ENCODE results near the gene CUL4A. TPM values are rescaled to one million over a fixed set of nuclear protein-coding genes. Genes with fewer than 3 reads are reported as not detected.

Gene CUL4A
- polyA plus RNA-seq, 1 of the 3 experiments (the other 2 are of a cell fraction): 51.2 TPM

DNA sequence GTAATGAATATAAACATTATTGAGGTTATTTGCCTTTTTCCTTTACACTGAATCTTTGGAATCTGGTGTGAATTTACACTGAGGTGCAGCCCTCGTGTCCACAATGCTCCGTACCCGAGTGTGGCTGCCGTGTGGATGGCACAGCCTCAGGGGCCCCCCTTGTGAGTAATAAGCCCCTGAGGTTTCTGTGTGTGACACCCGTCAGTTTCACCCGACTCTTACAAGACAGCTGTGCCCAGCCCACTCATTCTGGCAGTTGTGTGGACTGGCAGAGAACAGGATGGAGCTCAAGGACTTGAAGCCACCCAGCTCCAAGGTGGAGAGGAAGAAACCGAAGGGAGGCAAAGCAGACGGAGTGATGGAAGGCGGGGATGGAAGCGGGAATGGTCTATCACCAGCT, 43.1 kb upstream of the CUL4A start (continued):
- TF ChIP-seq, protein P1, sequence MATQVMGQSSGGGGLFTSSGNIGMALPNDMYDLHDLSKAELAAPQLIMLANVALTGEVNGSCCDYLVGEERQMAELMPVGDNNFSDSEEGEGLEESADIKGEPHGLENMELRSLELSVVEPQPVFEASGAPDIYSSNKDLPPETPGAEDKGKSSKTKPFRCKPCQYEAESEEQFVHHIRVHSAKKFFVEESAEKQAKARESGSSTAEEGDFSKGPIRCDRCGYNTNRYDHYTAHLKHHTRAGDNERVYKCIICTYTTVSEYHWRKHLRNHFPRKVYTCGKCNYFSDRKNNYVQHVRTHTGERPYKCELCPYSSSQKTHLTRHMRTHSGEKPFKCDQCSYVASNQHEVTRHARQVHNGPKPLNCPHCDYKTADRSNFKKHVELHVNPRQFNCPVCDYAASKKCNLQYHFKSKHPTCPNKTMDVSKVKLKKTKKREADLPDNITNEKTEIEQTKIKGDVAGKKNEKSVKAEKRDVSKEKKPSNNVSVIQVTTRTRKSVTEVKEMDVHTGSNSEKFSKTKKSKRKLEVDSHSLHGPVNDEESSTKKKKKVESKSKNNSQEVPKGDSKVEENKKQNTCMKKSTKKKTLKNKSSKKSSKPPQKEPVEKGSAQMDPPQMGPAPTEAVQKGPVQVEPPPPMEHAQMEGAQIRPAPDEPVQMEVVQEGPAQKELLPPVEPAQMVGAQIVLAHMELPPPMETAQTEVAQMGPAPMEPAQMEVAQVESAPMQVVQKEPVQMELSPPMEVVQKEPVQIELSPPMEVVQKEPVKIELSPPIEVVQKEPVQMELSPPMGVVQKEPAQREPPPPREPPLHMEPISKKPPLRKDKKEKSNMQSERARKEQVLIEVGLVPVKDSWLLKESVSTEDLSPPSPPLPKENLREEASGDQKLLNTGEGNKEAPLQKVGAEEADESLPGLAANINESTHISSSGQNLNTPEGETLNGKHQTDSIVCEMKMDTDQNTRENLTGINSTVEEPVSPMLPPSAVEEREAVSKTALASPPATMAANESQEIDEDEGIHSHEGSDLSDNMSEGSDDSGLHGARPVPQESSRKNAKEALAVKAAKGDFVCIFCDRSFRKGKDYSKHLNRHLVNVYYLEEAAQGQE (IDR thresholded peaks at IDR 0.05; ENCODE audit: low read depth, low read length): no peak

DNA sequence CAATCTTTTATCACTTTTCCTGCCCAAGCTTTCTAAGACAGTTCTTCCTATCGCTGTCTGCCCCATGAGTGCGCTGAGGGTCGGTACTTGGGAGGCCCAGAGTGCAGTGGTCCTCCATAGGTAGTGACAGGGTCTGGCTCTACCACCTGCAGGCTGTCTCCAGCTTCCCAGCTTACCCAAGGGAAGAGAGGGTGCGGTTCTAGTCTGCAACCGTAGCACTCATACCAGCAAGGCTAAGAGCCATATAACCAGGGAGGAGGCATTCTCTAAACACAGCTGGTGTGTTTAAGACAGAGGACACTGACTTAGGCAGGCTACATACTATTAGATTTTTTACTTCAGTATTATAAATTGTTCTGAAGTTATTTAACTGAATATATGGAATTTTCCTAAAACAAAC, 42.7 kb upstream of the CUL4A start:
- Histone ChIP-seq H3K4me1 (ENCODE audit: control insufficient read depth in 1 of 2, insufficient read depth in 2 of 2, low read depth in 1 of 2, low read length in 1 of 2) (no peaks in the 10 kb centered on the region), H3K9me3 (no peaks in the 10 kb centered on the region), H3K27me3 (ENCODE audit: insufficient read depth) (no peaks in the 10 kb centered on the region), H3K4me3 (ENCODE audit: low read depth in 2 of 2, low read length in 1 of 2) (no peak overlapping the region), H3K36me3 (replicated peaks in 1 of 2; ENCODE audit: control insufficient read depth in 1 of 2, insufficient read depth in 2 of 2, low read length in 1 of 2) (peaks cover 7 to 19% of the 10 kb centered on the region in 2 experiments), H3K4me2 (no peak overlapping the region), H3K9me2 (no peaks in the 10 kb centered on the region), H3K79me2 (ENCODE audit: insufficient read depth) (no peaks in the 10 kb centered on the region), H3F3A (replicated peaks; ENCODE audit: insufficient read depth) (no peaks in the 10 kb centered on the region), H2AFZ (ENCODE audit: low read depth) (no peak overlapping the region), H4K20me1 (ENCODE audit: insufficient read depth) (no peaks in the 10 kb centered on the region), H3K9ac (no peak overlapping the region), H3K27ac (ENCODE audit: low read depth in 2 of 2, low read length in 1 of 2) (no peak overlapping the region)
- WGBS (ENCODE audit: low lambda C conversion rate): 88% methylated on average over 4 of the region's 5 CpGs
- ChIA-PET CTCF (no interaction called here), POLR2A (no interaction called here)
- DNase-seq: no peak
- TF ChIP-seq TEAD4 (IDR thresholded peaks at IDR 0.05; ENCODE audit: borderline replicate concordance, insufficient read depth): no peak
- no peak for TF ChIP-seq JUND (IDR thresholded peaks at IDR 0.05)
- TF ChIP-seq RXRA (IDR thresholded peaks at IDR 0.05; ENCODE audit: borderline replicate concordance, low read depth): no peak
- no peak for TF ChIP-seq FOXM1 (IDR thresholded peaks at IDR 0.05; ENCODE audit: low read depth)
- TF ChIP-seq NFIC (IDR thresholded peaks at IDR 0.05; ENCODE audit: borderline replicate concordance): no peak
- TF ChIP-seq, protein P2, sequence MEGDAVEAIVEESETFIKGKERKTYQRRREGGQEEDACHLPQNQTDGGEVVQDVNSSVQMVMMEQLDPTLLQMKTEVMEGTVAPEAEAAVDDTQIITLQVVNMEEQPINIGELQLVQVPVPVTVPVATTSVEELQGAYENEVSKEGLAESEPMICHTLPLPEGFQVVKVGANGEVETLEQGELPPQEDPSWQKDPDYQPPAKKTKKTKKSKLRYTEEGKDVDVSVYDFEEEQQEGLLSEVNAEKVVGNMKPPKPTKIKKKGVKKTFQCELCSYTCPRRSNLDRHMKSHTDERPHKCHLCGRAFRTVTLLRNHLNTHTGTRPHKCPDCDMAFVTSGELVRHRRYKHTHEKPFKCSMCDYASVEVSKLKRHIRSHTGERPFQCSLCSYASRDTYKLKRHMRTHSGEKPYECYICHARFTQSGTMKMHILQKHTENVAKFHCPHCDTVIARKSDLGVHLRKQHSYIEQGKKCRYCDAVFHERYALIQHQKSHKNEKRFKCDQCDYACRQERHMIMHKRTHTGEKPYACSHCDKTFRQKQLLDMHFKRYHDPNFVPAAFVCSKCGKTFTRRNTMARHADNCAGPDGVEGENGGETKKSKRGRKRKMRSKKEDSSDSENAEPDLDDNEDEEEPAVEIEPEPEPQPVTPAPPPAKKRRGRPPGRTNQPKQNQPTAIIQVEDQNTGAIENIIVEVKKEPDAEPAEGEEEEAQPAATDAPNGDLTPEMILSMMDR (IDR thresholded peaks at IDR 0.05): no peak
- no peak for TF ChIP-seq FOSL2 (IDR thresholded peaks at IDR 0.05; ENCODE audit: borderline replicate concordance, low read depth)
- no peak for TF ChIP-seq RCOR1 (IDR thresholded peaks at IDR 0.05; ENCODE audit: low read length)

GRCh38 chr13:113167155-113167554, 42.3 kb upstream of the CUL4A start:
- Histone ChIP-seq H3F3A (replicated peaks; ENCODE audit: insufficient read depth) (no peaks in the 10 kb centered on the region), H3K27ac (ENCODE audit: low read depth in 2 of 2, low read length in 1 of 2) (no peak overlapping the region), H3K4me1 (ENCODE audit: control insufficient read depth in 1 of 2, insufficient read depth in 2 of 2, low read depth in 1 of 2, low read length in 1 of 2) (no peaks in the 10 kb centered on the region), H2AFZ (ENCODE audit: low read depth) (no peak overlapping the region), H3K36me3 (replicated peaks in 1 of 2; ENCODE audit: control insufficient read depth in 1 of 2, insufficient read depth in 2 of 2, low read length in 1 of 2) (peaks cover 12 to 19% of the 10 kb centered on the region in 2 experiments), H3K9ac (no peak overlapping the region), H3K4me2 (no peak overlapping the region), H3K9me3 (no peaks in the 10 kb centered on the region), H3K4me3 (ENCODE audit: low read depth in 2 of 2, low read length in 1 of 2) (no peak overlapping the region), H3K79me2 (ENCODE audit: insufficient read depth) (no peaks in the 10 kb centered on the region), H3K27me3 (ENCODE audit: insufficient read depth) (no peaks in the 10 kb centered on the region), H4K20me1 (ENCODE audit: insufficient read depth) (no peaks in the 10 kb centered on the region), H3K9me2 (no peaks in the 10 kb centered on the region)
- ChIA-PET CTCF (no interaction called here), POLR2A (no interaction called here)
- no peak for DNase-seq
- 97% methylated on average over 10 of the region's 10 CpGs for WGBS (ENCODE audit: low lambda C conversion rate)
- TF ChIP-seq CHD2 (IDR thresholded peaks at IDR 0.05; ENCODE audit: low read length, partially characterized antibody): no peak
- TF ChIP-seq TAF1 (IDR thresholded peaks at IDR 0.05; ENCODE audit: borderline replicate concordance, low read depth, low read length): no peak
- TF ChIP-seq EP300 (IDR thresholded peaks at IDR 0.05; ENCODE audit: borderline replicate concordance in 1 of 2, low read depth in 1 of 2, low read length in 1 of 2): no peak
- no peak for TF ChIP-seq SMC3 (IDR thresholded peaks at IDR 0.05; ENCODE audit: low read depth, low read length)
- TF ChIP-seq GABPA (IDR thresholded peaks at IDR 0.05; ENCODE audit: low read depth): no peak
- TF ChIP-seq USF2 (IDR thresholded peaks at IDR 0.05; ENCODE audit: borderline replicate concordance, low read depth, low read length): no peak
- no peak for TF ChIP-seq MEF2A (IDR thresholded peaks at IDR 0.05; ENCODE audit: borderline replicate concordance, low read depth)
- no peak for TF ChIP-seq YY1 (IDR thresholded peaks at IDR 0.05; ENCODE audit: low read depth)
- TF ChIP-seq, protein P1 (IDR thresholded peaks at IDR 0.05; ENCODE audit: low read depth, low read length): no peak
